B cell (primary cell): Measurements from ENCODE around the gene KIAA1614. TPM values are rescaled to one million over a fixed set of nuclear protein-coding genes. Genes with fewer than 3 reads are reported as not detected.

Experiments
- ATAC-seq: fragments of 200-7000 bp; cut with Tn5 transposase; one replicate; pipeline ENCODE4 v1.10.0; 2021; ENCODE audit warnings: low read depth, mild to moderate bottlenecking, moderate number of reproducible peaks, moderate library complexity
- CTCF ChIA-PET: fragments of 350-600 bp; sonication (Branson Sonifier 250); formaldehyde crosslinking; loops from one replicate; lab custom pipeline; 2021; ENCODE audit warnings: antibody characterized with exemption, inconsistent platforms; lab: Charles Lee
- POLR2A ChIA-PET: fragments of 350-600 bp; sonication (Branson Sonifier 250); formaldehyde crosslinking; loops from one replicate; lab custom pipeline; 2021; ENCODE audit warnings: antibody characterized with exemption; lab: Charles Lee
- DNase-seq: peaks from one replicate; pipeline ENCODE4 v3.0.0; 2013
- H2AFZ ChIP-seq: 2 replicates; pipeline ENCODE4 v1.6.1; 2012; ENCODE audit warnings: mild to moderate bottlenecking, low read depth, low read length; ENCODE audit not compliant: insufficient read depth, poor library complexity, severe bottlenecking
- H3K27ac ChIP-seq, 2 donors: 1 replicate in 1 of 2; 2 replicates in 1 of 2; pipeline ENCODE4 v1.5.1; 2012 to 2013; ENCODE audit warnings: low read length in 2 of 2, mild to moderate bottlenecking in 2 of 2, moderate library complexity in 1 of 2
- H3K27me3 ChIP-seq, 4 experiments: fragments of 200-600 bp in 1 of 4; sonication (generic) in 1 of 4; replicated peaks in 1 of 4; 1 replicate in 2 of 4; 2 replicates in 2 of 4; pipeline versions ENCODE4 v1.6.1 to v1.7.0; 2013 to 2016; ENCODE audit warnings: low read length in 3 of 4, mild to moderate bottlenecking in 2 of 4, mixed read lengths in 1 of 4, moderate library complexity in 1 of 4; ENCODE audit not compliant: insufficient read depth in 4 of 4, control insufficient read depth in 3 of 4; ENCODE audit errors: control extremely low read depth in 1 of 4
- H3K36me3 ChIP-seq, 2 experiments: replicated peaks in 1 of 2; 1 replicate in 1 of 2; 2 replicates in 1 of 2; pipeline versions ENCODE4 v1.6.1 to v1.7.1; 2013; ENCODE audit warnings: low read length in 1 of 2; ENCODE audit not compliant: insufficient read depth in 2 of 2, control insufficient read depth in 1 of 2; ENCODE audit errors: control extremely low read depth in 1 of 2, extremely low read depth in 1 of 2
- H3K4me1 ChIP-seq, 2 donors: fragments of 200-600 bp in 1 of 2; sonication (generic) in 1 of 2; 1 replicate in 1 of 2; 2 replicates in 1 of 2; pipeline versions ENCODE4 v1.5.1 to v1.6.1; 2013 to 2017; ENCODE audit warnings: low read length in 2 of 2; ENCODE audit not compliant: control insufficient read depth in 2 of 2, insufficient read depth in 2 of 2
- H3K4me2 ChIP-seq: replicated peaks from 2 replicates; pipeline ENCODE3; 2012; ENCODE audit warnings: mild to moderate bottlenecking, low read depth, low read length; ENCODE audit not compliant: poor library complexity, severe bottlenecking
- H3K4me3 ChIP-seq, 5 experiments: fragments of 200-600 bp in 1 of 5; sonication (generic) in 1 of 5; 1 replicate in 3 of 5; 2 replicates in 2 of 5; pipeline versions ENCODE4 v1.5.1 to v1.7.0; 2011 to 2016; ENCODE audit warnings: low read length in 4 of 5, mild to moderate bottlenecking in 4 of 5, low read depth in 2 of 5, control low read depth in 1 of 5, moderate library complexity in 1 of 5; ENCODE audit not compliant: insufficient read depth in 1 of 5; ENCODE audit errors: control extremely low read depth in 1 of 5, extremely low read depth in 1 of 5
- H3K79me2 ChIP-seq: fragments of 200-600 bp; sonication (generic); one replicate; pipeline ENCODE4 v1.6.0; 2016; ENCODE audit warnings: low read length; ENCODE audit not compliant: control insufficient read depth, insufficient read depth
- H3K9ac ChIP-seq: fragments of 200-600 bp; sonication (generic); 2 replicates; pipeline ENCODE4 v1.6.1; 2017; ENCODE audit warnings: mild to moderate bottlenecking, low read length, moderate library complexity
- H3K9me3 ChIP-seq, 3 donors: one replicate each; pipeline versions ENCODE4 v1.6.1 to v1.7.1; 2013; ENCODE audit warnings: low read length in 2 of 3; ENCODE audit not compliant: control insufficient read depth in 2 of 3, insufficient read depth in 1 of 3; ENCODE audit errors: control extremely low read depth in 1 of 3
- H4K20me1 ChIP-seq: 2 replicates; pipeline ENCODE4 v1.6.0; 2012; ENCODE audit warnings: mild to moderate bottlenecking, low read length; ENCODE audit not compliant: insufficient read depth, control insufficient read depth, poor library complexity, severe bottlenecking
- H3K27ac Mint-ChIP-seq: one replicate; pipeline ENCODE4 v1.8.0; 2021; ENCODE audit warnings: mixed read lengths
- H3K27me3 Mint-ChIP-seq: one replicate; pipeline ENCODE4 v1.8.0; 2021; ENCODE audit warnings: mixed read lengths
- H3K4me1 Mint-ChIP-seq: one replicate; pipeline ENCODE4 v1.8.0; 2021; ENCODE audit warnings: mixed read lengths
- H3K4me3 Mint-ChIP-seq: one replicate; pipeline ENCODE4 v1.8.0; 2021; ENCODE audit warnings: mixed read lengths
- H3K9me3 Mint-ChIP-seq: one replicate; pipeline ENCODE4 v1.8.0; 2022; ENCODE audit warnings: mixed read lengths; ENCODE audit not compliant: insufficient read depth
- EZH2 ChIP-seq: IDR thresholded peaks from 2 replicates; pipeline ENCODE4 v1.6.1; 2012; ENCODE audit warnings: borderline replicate concordance, low read depth, mild to moderate bottlenecking, moderate library complexity, low read length; ENCODE audit not compliant: insufficient read depth, poor library complexity, severe bottlenecking
- WGBS: methylation state at CpG from one replicate; pipeline ENCODE4 v1.1.5; 2013; ENCODE audit warnings: missing lambda C conversion rate; ENCODE audit not compliant: insufficient coverage; 5-methylcytosine and 5-hydroxymethylcytosine counted together
- intact Hi-C: fragments of 100-400 bp; cut with micrococcal nuclease; formaldehyde crosslinking; loops from one replicate; pipeline ENCODE4 v1.10.0; 2022
- polyA plus RNA-seq: library from polyadenylated mRNA; depleted of rRNA; stranded (reverse); fragments of >200 nt; gene quantifications from 2 replicates; pipeline ENCODE4 v1.2.3, GENCODE V29; 2012
- total RNA-seq, 2 donors: library from RNA; stranded (reverse); fragments of 120-200 nt in 1 of 2; gene quantifications; 1 replicate in 1 of 2; 2 replicates in 1 of 2; pipeline versions ENCODE4 v1.2.3 to v1.2.4, GENCODE V29; 2013 to 2022
- TF ChIP-seq, protein P1 (sequence below): fragments of 200-600 bp; IDR thresholded peaks from one replicate; pipeline ENCODE4 v1.8.0; 2022; ENCODE audit warnings: antibody characterized with exemption, mild to moderate bottlenecking

Gene KIAA1614
- total and polyA plus RNA-seq, 2 donors (not counting 1 experiment from before 2014, with no cell fraction given), result 0.03 to 0.22 TPM

DNA sequence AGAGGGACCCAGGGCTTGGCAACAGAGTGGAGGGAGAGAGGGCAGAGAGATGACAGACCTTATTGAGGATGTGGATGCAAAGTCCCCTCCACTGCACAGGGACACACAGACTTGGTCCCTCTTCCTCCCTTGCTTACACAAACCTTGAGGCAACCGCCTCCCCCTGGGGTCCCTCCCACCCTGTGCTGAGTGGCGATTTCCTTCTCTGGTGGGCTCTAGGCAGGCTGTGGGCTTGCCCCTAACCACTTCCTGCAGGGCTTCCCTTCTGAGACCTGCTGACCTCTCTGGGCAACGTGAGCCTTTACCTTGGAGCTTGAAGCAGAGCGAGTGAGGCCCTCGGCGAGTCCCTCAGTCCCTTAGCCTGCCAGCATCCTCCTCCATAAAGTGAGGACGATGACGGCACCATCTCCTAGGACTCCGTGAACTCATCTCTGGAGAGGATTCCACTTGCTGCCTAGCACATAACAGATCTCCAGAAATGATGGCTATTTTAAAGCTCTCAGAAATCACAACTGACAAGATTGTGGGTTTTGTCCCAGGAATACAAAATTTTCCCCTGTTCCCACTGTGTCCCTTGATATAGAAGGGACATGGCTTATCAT lies 25.0 kb downstream of the KIAA1614 start:
- no peak overlapping the region for H3K27ac ChIP-seq
- Mint-ChIP-seq H3K27ac (no peak overlapping the region), H3K4me3 (no peak overlapping the region), H3K27me3 (peaks cover 5% of the 10 kb centered on the region), H3K4me1 (peaks cover 25% of the 10 kb centered on the region), H3K9me3 (no peaks in the 10 kb centered on the region)
- WGBS, result 52% methylated on average over 9 of the region's 9 CpGs
- TF ChIP-seq, protein P1, sequence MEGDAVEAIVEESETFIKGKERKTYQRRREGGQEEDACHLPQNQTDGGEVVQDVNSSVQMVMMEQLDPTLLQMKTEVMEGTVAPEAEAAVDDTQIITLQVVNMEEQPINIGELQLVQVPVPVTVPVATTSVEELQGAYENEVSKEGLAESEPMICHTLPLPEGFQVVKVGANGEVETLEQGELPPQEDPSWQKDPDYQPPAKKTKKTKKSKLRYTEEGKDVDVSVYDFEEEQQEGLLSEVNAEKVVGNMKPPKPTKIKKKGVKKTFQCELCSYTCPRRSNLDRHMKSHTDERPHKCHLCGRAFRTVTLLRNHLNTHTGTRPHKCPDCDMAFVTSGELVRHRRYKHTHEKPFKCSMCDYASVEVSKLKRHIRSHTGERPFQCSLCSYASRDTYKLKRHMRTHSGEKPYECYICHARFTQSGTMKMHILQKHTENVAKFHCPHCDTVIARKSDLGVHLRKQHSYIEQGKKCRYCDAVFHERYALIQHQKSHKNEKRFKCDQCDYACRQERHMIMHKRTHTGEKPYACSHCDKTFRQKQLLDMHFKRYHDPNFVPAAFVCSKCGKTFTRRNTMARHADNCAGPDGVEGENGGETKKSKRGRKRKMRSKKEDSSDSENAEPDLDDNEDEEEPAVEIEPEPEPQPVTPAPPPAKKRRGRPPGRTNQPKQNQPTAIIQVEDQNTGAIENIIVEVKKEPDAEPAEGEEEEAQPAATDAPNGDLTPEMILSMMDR, result no peak
- no peak for TF ChIP-seq EZH2
- H3K4me3 ChIP-seq, result no peak overlapping the region
- H3K36me3 ChIP-seq, result no peaks in the 10 kb centered on the region
- no peaks in the 10 kb centered on the region for H3K9me3 ChIP-seq
- H3K27me3 ChIP-seq, result no peaks in the 10 kb centered on the region
- ATAC-seq (no peak), DNase-seq (no peak)
- H4K20me1 ChIP-seq, result no peaks in the 10 kb centered on the region
- H3K4me2 ChIP-seq, result no peak overlapping the region
- ChIA-PET POLR2A (no interaction called here), CTCF (no interaction called here)
- no peak overlapping the region for H3K9ac ChIP-seq
- H3K4me1 ChIP-seq, result peaks cover 18 to 21% of the 10 kb centered on the region in 2 donors
- no peaks in the 10 kb centered on the region for H3K79me2 ChIP-seq
- H2AFZ ChIP-seq, result no peak overlapping the region
- intact Hi-C loops, result no loop called here

DNA sequence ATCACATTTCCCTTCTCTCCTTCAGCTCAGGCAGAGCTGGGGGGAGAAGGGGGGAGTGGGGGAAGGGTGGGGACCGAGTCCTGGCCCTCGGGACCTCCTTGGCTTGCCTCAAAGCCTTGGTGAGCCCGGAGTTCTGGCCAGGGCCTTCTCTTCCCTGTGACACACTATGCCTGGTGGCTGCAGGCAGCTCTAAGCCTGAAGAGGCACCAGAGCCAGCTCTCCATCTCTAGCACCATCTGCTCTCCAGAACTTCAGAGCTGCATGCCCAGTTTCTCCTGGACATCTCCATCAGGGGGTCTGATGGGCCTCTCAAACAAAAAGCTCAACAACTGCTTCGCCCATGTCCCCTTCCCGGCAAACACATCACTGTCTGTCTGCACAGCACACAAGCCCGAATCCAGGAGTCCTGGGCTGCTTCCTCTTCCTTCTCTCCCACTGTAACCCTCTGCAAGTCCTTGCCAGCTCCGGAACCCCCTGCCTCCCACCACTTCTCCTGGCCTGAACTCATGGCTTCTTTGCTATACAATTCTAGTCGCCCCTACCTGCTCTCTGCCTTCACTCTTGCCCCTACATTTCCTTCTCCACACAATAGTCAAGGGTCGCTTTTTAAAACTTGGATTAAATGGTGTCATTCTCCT lies 26.5 kb downstream of the KIAA1614 start:
- Histone ChIP-seq H3K4me3 (no peak overlapping the region), H3K4me2 (no peak overlapping the region), H3K4me1 (peaks cover 18 to 20% of the 10 kb centered on the region in 2 donors), H3K27me3 (no peaks in the 10 kb centered on the region), H3K27ac (no peak overlapping the region), H2AFZ (no peak overlapping the region), H4K20me1 (no peaks in the 10 kb centered on the region), H3K36me3 (no peaks in the 10 kb centered on the region), H3K9me3 (no peaks in the 10 kb centered on the region), H3K79me2 (no peaks in the 10 kb centered on the region), H3K9ac (no peak overlapping the region)
- ChIA-PET CTCF (no interaction called here), POLR2A (no interaction called here)
- no peak for TF ChIP-seq EZH2
- TF ChIP-seq, protein P1, result no peak
- Mint-ChIP-seq H3K9me3 (no peaks in the 10 kb centered on the region), H3K27me3 (peaks cover 5% of the 10 kb centered on the region), H3K27ac (no peak overlapping the region), H3K4me1 (peaks cover 25% of the 10 kb centered on the region), H3K4me3 (no peak overlapping the region)
- 82% methylated on average over 8 of the region's 9 CpGs for WGBS
- intact Hi-C loops, result no loop called here
- DNase-seq, result no peak
- no peak for ATAC-seq
